Activated T-helper 1 cell treated with anti-CD3 and anti-CD28 coated beads, Interleukin-12 subunit alpha, Interleukin-12 subunit beta, Interleukin-2, Interleukin-4 antibody, amounts not matched to agents 30 ng/mL and 10 ng/mL and 1 ng/mL, durations not matched to agents 14 hours and 24 hours and 36 hours (primary cell): Measurements from ENCODE around the gene SERPINA3. TPM values are rescaled to one million over a fixed set of nuclear protein-coding genes. Genes with fewer than 3 reads are reported as not detected.

ENCODE experiments used
- DNase-seq: peaks from one replicate; pipeline ENCODE4 v3.0.0; 2021; ENCODE audit warnings: low spot score
- H3K27ac Mint-ChIP-seq: one replicate; pipeline ENCODE4 v1.8.0; 2021; ENCODE audit warnings: mild to moderate bottlenecking, mixed read lengths
- H3K27me3 Mint-ChIP-seq: one replicate; pipeline ENCODE4 v1.8.0; 2022; ENCODE audit warnings: mild to moderate bottlenecking, moderate library complexity, mixed read lengths; ENCODE audit not compliant: insufficient read depth
- H3K36me3 Mint-ChIP-seq: one replicate; pipeline ENCODE4 v1.8.0; 2021; ENCODE audit warnings: low read depth, mixed read lengths
- H3K4me1 Mint-ChIP-seq: one replicate; pipeline ENCODE4 v1.8.0; 2021; ENCODE audit warnings: low read depth, mixed read lengths
- H3K4me3 Mint-ChIP-seq: one replicate; pipeline ENCODE4 v1.8.0; 2021; ENCODE audit warnings: mild to moderate bottlenecking, moderate library complexity, mixed read lengths
- H3K9me3 Mint-ChIP-seq: one replicate; pipeline ENCODE4 v1.8.0; 2021; ENCODE audit warnings: mixed read lengths
- intact Hi-C: fragments of 100-400 bp; cut with micrococcal nuclease; formaldehyde crosslinking; loops from one replicate; pipeline ENCODE4 v1.15.1; 2024
- total RNA-seq: library from RNA; stranded (reverse); gene quantifications from 2 replicates; pipeline ENCODE4 v1.2.3, GENCODE V29; 2022

The SERPINA3 gene
- total RNA-seq, 1 donor from 2014 or later, result not detected

GRCh38 chr14:94592457-94592856 is 19.7 kb upstream of the SERPINA3 start:
- no peaks in the 10 kb centered on the region for H3K9me3 Mint-ChIP-seq
- no peak for DNase-seq
- H3K4me3 Mint-ChIP-seq, result no peak overlapping the region
- H3K27me3 Mint-ChIP-seq, result no peaks in the 10 kb centered on the region
- H3K27ac Mint-ChIP-seq, result no peak overlapping the region
- no peaks in the 10 kb centered on the region for H3K36me3 Mint-ChIP-seq
- intact Hi-C loops, result no loop called here
- H3K4me1 Mint-ChIP-seq, result no peaks in the 10 kb centered on the region

- H3K4me3 Mint-ChIP-seq, result no peak overlapping the region
- intact Hi-C loops, result no loop called here
- DNase-seq, result no peak
- no peaks in the 10 kb centered on the region for H3K27me3 Mint-ChIP-seq
- no peaks in the 10 kb centered on the region for H3K4me1 Mint-ChIP-seq
- H3K9me3 Mint-ChIP-seq, result no peaks in the 10 kb centered on the region
- no peak overlapping the region for H3K27ac Mint-ChIP-seq
- no peaks in the 10 kb centered on the region for H3K36me3 Mint-ChIP-seq
These were observed 18.8 kb upstream of the SERPINA3 start for GRCh38 chr14:94593376-94593748.

GRCh38 chr14:94593749-94594431 is 18.3 kb upstream of the SERPINA3 start:
- Mint-ChIP-seq H3K4me3 (no peak overlapping the region), H3K27ac (no peak overlapping the region), H3K4me1 (no peaks in the 10 kb centered on the region), H3K9me3 (no peaks in the 10 kb centered on the region), H3K27me3 (no peaks in the 10 kb centered on the region), H3K36me3 (no peaks in the 10 kb centered on the region)
- DNase-seq, result no peak
- intact Hi-C loops, result no loop called here

- H3K4me3 Mint-ChIP-seq, result no peak overlapping the region
- intact Hi-C loops, result no loop called here
- no peak for DNase-seq
- no peak overlapping the region for H3K27ac Mint-ChIP-seq
- H3K27me3 Mint-ChIP-seq, result no peaks in the 10 kb centered on the region
- H3K36me3 Mint-ChIP-seq, result no peaks in the 10 kb centered on the region
- no peaks in the 10 kb centered on the region for H3K4me1 Mint-ChIP-seq
- H3K9me3 Mint-ChIP-seq, result no peaks in the 10 kb centered on the region
These were observed 17.8 kb upstream of the SERPINA3 start for GRCh38 chr14:94594441-94594840.

GRCh38 chr14:94595912-94596311 is 16.3 kb upstream of the SERPINA3 start:
- no peaks in the 10 kb centered on the region for H3K27me3 Mint-ChIP-seq
- intact Hi-C loops, result no loop called here
- no peaks in the 10 kb centered on the region for H3K9me3 Mint-ChIP-seq
- no peaks in the 10 kb centered on the region for H3K4me1 Mint-ChIP-seq
- H3K27ac Mint-ChIP-seq, result no peak overlapping the region
- no peak overlapping the region for H3K4me3 Mint-ChIP-seq
- H3K36me3 Mint-ChIP-seq, result no peaks in the 10 kb centered on the region
- DNase-seq, result no peak

- Mint-ChIP-seq H3K27me3 (peaks cover 1% of the 10 kb centered on the region), H3K4me3 (no peak overlapping the region), H3K27ac (no peak overlapping the region), H3K4me1 (no peaks in the 10 kb centered on the region), H3K9me3 (no peaks in the 10 kb centered on the region), H3K36me3 (no peaks in the 10 kb centered on the region)
- no peak for DNase-seq
- intact Hi-C loops, result no loop called here
These were observed 15.8 kb upstream of the SERPINA3 start for GRCh38 chr14:94596361-94596760.

- Mint-ChIP-seq H3K4me3 (no peak overlapping the region), H3K27ac (no peak overlapping the region), H3K4me1 (no peaks in the 10 kb centered on the region), H3K36me3 (no peaks in the 10 kb centered on the region), H3K27me3 (peaks cover 1% of the 10 kb centered on the region), H3K9me3 (no peaks in the 10 kb centered on the region)
- DNase-seq, result no peak
- intact Hi-C loops, result no loop called here
These were observed 14.4 kb upstream of the SERPINA3 start for GRCh38 chr14:94597788-94598187.

GRCh38 chr14:94598506-94598815 is 13.7 kb upstream of the SERPINA3 start:
- H3K36me3 Mint-ChIP-seq, result no peaks in the 10 kb centered on the region
- H3K9me3 Mint-ChIP-seq, result no peaks in the 10 kb centered on the region
- H3K4me1 Mint-ChIP-seq, result no peaks in the 10 kb centered on the region
- no peak overlapping the region for H3K27ac Mint-ChIP-seq
- no peak overlapping the region for H3K4me3 Mint-ChIP-seq
- peaks cover 1% of the 10 kb centered on the region for H3K27me3 Mint-ChIP-seq
- intact Hi-C loops, result no loop called here
- DNase-seq, result no peak

GRCh38 chr14:94598816-94599655 is 13.2 kb upstream of the SERPINA3 start:
- DNase-seq, result no peak
- Mint-ChIP-seq H3K9me3 (no peaks in the 10 kb centered on the region), H3K36me3 (no peaks in the 10 kb centered on the region), H3K4me3 (no peak overlapping the region), H3K27ac (no peak overlapping the region), H3K27me3 (peaks cover 1% of the 10 kb centered on the region), H3K4me1 (no peaks in the 10 kb centered on the region)
- intact Hi-C loops, result no loop called here

GRCh38 chr14:94599656-94600004 is 12.6 kb upstream of the SERPINA3 start:
- Mint-ChIP-seq H3K4me3 (no peak overlapping the region), H3K27me3 (peaks cover 1% of the 10 kb centered on the region), H3K36me3 (no peaks in the 10 kb centered on the region), H3K4me1 (no peaks in the 10 kb centered on the region), H3K27ac (no peak overlapping the region), H3K9me3 (no peaks in the 10 kb centered on the region)
- no peak for DNase-seq
- intact Hi-C loops, result no loop called here

- no peaks in the 10 kb centered on the region for H3K4me1 Mint-ChIP-seq
- intact Hi-C loops, result no loop called here
- no peak overlapping the region for H3K27ac Mint-ChIP-seq
- no peaks in the 10 kb centered on the region for H3K9me3 Mint-ChIP-seq
- H3K27me3 Mint-ChIP-seq, result peaks cover 1% of the 10 kb centered on the region
- no peak overlapping the region for H3K4me3 Mint-ChIP-seq
- no peaks in the 10 kb centered on the region for H3K36me3 Mint-ChIP-seq
- DNase-seq, result no peak
These were observed 12.0 kb upstream of the SERPINA3 start for GRCh38 chr14:94600148-94600545.

- H3K9me3 Mint-ChIP-seq, result no peaks in the 10 kb centered on the region
These were observed 10.3 kb upstream of the SERPINA3 start for GRCh38 chr14:94601884-94602391.

GRCh38 chr14:94602722-94603121 is 9.5 kb upstream of the SERPINA3 start:
- Mint-ChIP-seq H3K4me3 (no peak overlapping the region), H3K4me1 (no peaks in the 10 kb centered on the region), H3K36me3 (no peaks in the 10 kb centered on the region), H3K27ac (no peak overlapping the region), H3K27me3 (peaks cover 1% of the 10 kb centered on the region), H3K9me3 (no peaks in the 10 kb centered on the region)
- intact Hi-C loops, result no loop called here
- no peak for DNase-seq

More at GRCh38 chr14:94601884-94602391, 10.3 kb upstream of the SERPINA3 start:
- H3K4me1 Mint-ChIP-seq, result no peaks in the 10 kb centered on the region
- peaks cover 1% of the 10 kb centered on the region for H3K27me3 Mint-ChIP-seq
- no peak overlapping the region for H3K27ac Mint-ChIP-seq
- no peaks in the 10 kb centered on the region for H3K36me3 Mint-ChIP-seq
- intact Hi-C loops, result no loop called here
- H3K4me3 Mint-ChIP-seq, result no peak overlapping the region
- no peak for DNase-seq
